A549 (cell line): ENCODE data around the gene MBLAC1. TPM values are rescaled to one million over a fixed set of nuclear protein-coding genes. Genes with fewer than 3 reads are reported as not detected.

Experiments
- ATAC-seq, 2 experiments: fragments of 200-7000 bp in 1 of 2; fragments of >200 bp in 1 of 2; cut with Nextera tagmentation in 1 of 2; cut with Tn5 transposase in 1 of 2; 3 replicates each; pipeline versions ENCODE4 v1.8.0 to v1.9.1; 2018 to 2020; ENCODE audit warnings: mild to moderate bottlenecking in 1 of 2, moderate library complexity in 1 of 2
- CTCF ChIA-PET: fragments of 300-600 bp; sonication (Branson Sonifier 250); formaldehyde crosslinking; extraction: SDS; loops from one replicate; lab custom pipeline; 2021; ENCODE audit warnings: antibody characterized with exemption, inconsistent platforms; lab: Yijun Ruan, JAX
- POLR2A ChIA-PET: fragments of 350-600 bp; formaldehyde crosslinking; extraction: SDS; loops from one replicate; lab custom pipeline; 2021; ENCODE audit warnings: antibody characterized with exemption, inconsistent platforms; lab: Yijun Ruan, JAX
- DNase-seq, 2 experiments: peaks; one replicate each; pipeline versions ENCODE4 v3.0.0 to v3.0.0-alpha.2; 2011 to 2016; ENCODE audit warnings: low read depth in 1 of 2, low spot score in 1 of 2
- FAIRE-seq: peaks from 2 replicates; lab custom pipeline; 2011; peaks lifted over from hg19 to GRCh38; lab: Jason Lieb, UNC
- H3K27ac ChIP-seq, 2 experiments: fragments of >200 bp; sonication (Bioruptor Twin); formaldehyde crosslinking; 3 replicates each; pipeline ENCODE4 v1.5.1; 2016 to 2017
- H3K4me1 ChIP-seq: fragments of >200 bp; sonication (Bioruptor Twin); formaldehyde crosslinking; 3 replicates; pipeline ENCODE4 v1.6.1; 2016
- H3K4me2 ChIP-seq: fragments of >200 bp; sonication (Bioruptor Twin); formaldehyde crosslinking; 3 replicates; pipeline ENCODE4 v1.6.1; 2016
- H3K4me3 ChIP-seq: fragments of >200 bp; sonication (Bioruptor Twin); formaldehyde crosslinking; 3 replicates; pipeline ENCODE4 v1.5.1; 2016
- H3K9me3 ChIP-seq: fragments of >200 bp; sonication (Bioruptor Twin); formaldehyde crosslinking; 3 replicates; pipeline ENCODE4 v1.6.1; 2016
- CEBPB ChIP-seq, 2 experiments: fragments of >200 bp in 1 of 2; sonication (Bioruptor Twin) in 1 of 2; formaldehyde crosslinking in 1 of 2; IDR thresholded peaks; 2 replicates each; pipeline ENCODE4 v1.6.1; 2012 to 2016
- CHD4 ChIP-seq: fragments of 200-600 bp; sonication (generic); IDR thresholded peaks from 2 replicates; pipeline ENCODE4 v1.6.1; 2016; ENCODE audit warnings: antibody characterized with exemption, mild to moderate bottlenecking, borderline replicate concordance
- ELK1 ChIP-seq: fragments of 150-350 bp; IDR thresholded peaks from 2 replicates; pipeline ENCODE4 v1.6.1; 2014; ENCODE audit warnings: low read depth, mild to moderate bottlenecking, low read length
- FOSL2 ChIP-seq, 2 experiments: fragments of 450-650 bp in 1 of 2; fragments of >200 bp in 1 of 2; sonication (Bioruptor Twin) in 1 of 2; formaldehyde crosslinking; IDR thresholded peaks; 2 replicates each; pipeline versions ENCODE4 v1.5.0 to v1.6.1; 2016 to 2020; ENCODE audit warnings: mild to moderate bottlenecking in 1 of 2, moderate library complexity in 1 of 2
- GATA3 ChIP-seq: IDR thresholded peaks from 2 replicates; pipeline ENCODE4 v1.6.1; 2012; ENCODE audit warnings: borderline replicate concordance
- HEYL ChIP-seq: fragments of 250-450 bp; sonication (Bioruptor Pico); IDR thresholded peaks from 2 replicates; pipeline ENCODE4 v1.8.0; 2021; ENCODE audit warnings: mild to moderate bottlenecking, moderate library complexity
- HOXB13 ChIP-seq: fragments of 250-450 bp; sonication (Bioruptor Pico); IDR thresholded peaks from 2 replicates; pipeline ENCODE4 v1.5.0; 2020; ENCODE audit warnings: low read depth, mild to moderate bottlenecking, moderate library complexity
- JUN ChIP-seq, 2 experiments: fragments of >200 bp; sonication (Bioruptor Twin); formaldehyde crosslinking; IDR thresholded peaks; 2 replicates in 1 of 2; 3 replicates in 1 of 2; pipeline ENCODE4 v1.6.1; 2016 to 2017
- JUNB ChIP-seq: fragments of >200 bp; sonication (Bioruptor Twin); formaldehyde crosslinking; IDR thresholded peaks from 2 replicates; pipeline ENCODE4 v1.6.1; 2016
- KDM5A ChIP-seq: fragments of 200-600 bp; sonication (generic); IDR thresholded peaks from 2 replicates; pipeline ENCODE4 v1.6.1; 2016; ENCODE audit warnings: antibody characterized with exemption, mild to moderate bottlenecking
- MAZ ChIP-seq: fragments of 150-350 bp; IDR thresholded peaks from 2 replicates; pipeline ENCODE4 v1.6.1; 2014; ENCODE audit warnings: antibody characterized with exemption, low read depth, low read length, borderline replicate concordance
- NFE2L2 ChIP-seq: fragments of 150-350 bp; conservative IDR thresholded peaks from 2 replicates; pipeline ENCODE4 v1.6.1; 2014; ENCODE audit warnings: low read length
- NPAS2 ChIP-seq: fragments of 250-450 bp; sonication (Bioruptor Pico); IDR thresholded peaks from 2 replicates; pipeline ENCODE4 v1.8.0; 2022; ENCODE audit warnings: mild to moderate bottlenecking, moderate library complexity, borderline replicate concordance
- NR3C1 ChIP-seq: fragments of >200 bp; sonication (Bioruptor Twin); formaldehyde crosslinking; IDR thresholded peaks from 3 replicates; pipeline ENCODE4 v1.6.1; 2017
- PBX3 ChIP-seq: IDR thresholded peaks from 2 replicates; pipeline ENCODE4 v1.6.1; 2012
- PHF8 ChIP-seq: fragments of 200-600 bp; sonication (generic); IDR thresholded peaks from 2 replicates; pipeline ENCODE4 v1.6.1; 2016; ENCODE audit warnings: low read depth, mild to moderate bottlenecking, antibody characterized with exemption, moderate library complexity, borderline replicate concordance
- POLR2AphosphoS2 ChIP-seq: conservative IDR thresholded peaks from 2 replicates; pipeline ENCODE4 v1.6.1; 2012; ENCODE audit warnings: low read length, improper control_type of control experiment, inconsistent platforms
- RCOR1 ChIP-seq: fragments of 150-350 bp; IDR thresholded peaks from 2 replicates; pipeline ENCODE4 v1.6.1; 2014; ENCODE audit warnings: antibody characterized with exemption, low read length, low read depth
- RFX5 ChIP-seq: fragments of 450-650 bp; IDR thresholded peaks from 2 replicates; pipeline ENCODE4 v1.7.1; 2014; ENCODE audit warnings: antibody characterized with exemption, mild to moderate bottlenecking, moderate library complexity
- RNF2 ChIP-seq: fragments of 200-600 bp; sonication (generic); IDR thresholded peaks from 2 replicates; pipeline ENCODE4 v1.6.1; 2016; ENCODE audit warnings: low read depth, mild to moderate bottlenecking, antibody characterized with exemption, moderate library complexity, borderline replicate concordance
- TP53 ChIP-seq: fragments of 250-450 bp; sonication (Bioruptor Pico); IDR thresholded peaks from 2 replicates; pipeline ENCODE4 v1.5.0; 2021; ENCODE audit warnings: mild to moderate bottlenecking, moderate library complexity
- WGBS: methylation state at CpG from one replicate; pipeline ENCODE4 v1.1.6; 2017; ENCODE audit errors: missing lambda C conversion rate; 5-methylcytosine and 5-hydroxymethylcytosine counted together
- polyA plus RNA-seq, 4 experiments: library from polyadenylated mRNA; depleted of rRNA in 3 of 4; stranded (reverse); fragments of >200 nt; fragmentation: RNase III in 1 of 4; extraction: RNeasy Plus Mini Kit Qiagen cat#74134 plus additional on column Dnase treatment in 1 of 4; gene quantifications; 2 replicates in 3 of 4; 3 replicates in 1 of 4; pipeline ENCODE4 v1.2.3, GENCODE V29; 2011 to 2017
- TF ChIP-seq, protein P1 (sequence below): fragments of 200-600 bp; sonication (generic); IDR thresholded peaks from 2 replicates; pipeline ENCODE4 v1.6.1; 2016; ENCODE audit warnings: antibody characterized with exemption, mild to moderate bottlenecking, moderate library complexity
- TF ChIP-seq, protein P2 (sequence below): fragments of >200 bp; sonication (Bioruptor Twin); formaldehyde crosslinking; IDR thresholded peaks from 3 replicates; pipeline ENCODE4 v1.5.1; 2016

The MBLAC1 gene
- polyA plus RNA-seq, 2 of the 4 experiments (the other 2 are of a cell fraction), result 0.63 to 2.6 TPM

DNA sequence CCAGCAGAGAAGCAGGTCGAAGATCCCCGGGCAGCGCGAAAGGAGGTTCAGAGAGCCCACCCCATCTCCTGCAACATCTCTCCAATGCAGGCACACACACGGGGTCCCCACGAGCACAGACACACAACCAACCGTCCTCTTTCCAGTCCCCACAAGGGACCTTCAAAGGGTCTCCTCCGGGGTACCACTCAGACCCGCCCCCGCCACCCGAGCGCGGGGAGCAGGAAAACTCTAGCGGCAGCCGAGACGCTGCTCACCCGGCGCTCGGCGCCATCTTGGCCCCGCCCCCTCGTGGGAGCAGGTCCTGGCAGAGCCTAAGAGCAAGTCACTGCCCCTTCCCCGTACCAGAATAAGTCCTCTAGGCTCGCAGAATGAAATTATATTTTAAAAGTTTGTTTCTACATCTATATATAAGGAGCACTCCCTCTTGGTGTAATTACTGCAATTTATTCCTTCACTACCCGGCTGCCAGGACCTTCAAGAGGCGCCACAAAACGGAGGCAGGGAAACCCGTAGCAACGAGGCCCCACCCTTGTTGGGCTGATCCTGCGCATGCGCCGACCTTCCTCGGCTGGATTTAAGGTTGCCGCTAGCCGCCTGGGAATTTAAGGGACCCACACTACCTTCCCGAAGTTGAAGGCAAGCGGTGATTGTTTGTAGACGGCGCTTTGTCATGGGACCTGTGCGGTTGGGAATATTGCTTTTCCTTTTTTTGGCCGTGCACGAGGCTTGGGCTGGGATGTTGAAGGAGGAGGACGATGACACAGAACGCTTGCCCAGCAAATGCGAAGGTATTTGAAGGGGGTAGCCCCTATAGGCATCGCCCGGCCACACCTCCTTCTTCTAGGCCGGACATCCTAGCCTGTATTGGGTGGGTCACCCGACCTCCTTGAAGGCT is 7.4 kb upstream of the MBLAC1 start, which contains the start of the genes CNPY4 and TAF6 (continued):
- TF ChIP-seq, protein P1, sequence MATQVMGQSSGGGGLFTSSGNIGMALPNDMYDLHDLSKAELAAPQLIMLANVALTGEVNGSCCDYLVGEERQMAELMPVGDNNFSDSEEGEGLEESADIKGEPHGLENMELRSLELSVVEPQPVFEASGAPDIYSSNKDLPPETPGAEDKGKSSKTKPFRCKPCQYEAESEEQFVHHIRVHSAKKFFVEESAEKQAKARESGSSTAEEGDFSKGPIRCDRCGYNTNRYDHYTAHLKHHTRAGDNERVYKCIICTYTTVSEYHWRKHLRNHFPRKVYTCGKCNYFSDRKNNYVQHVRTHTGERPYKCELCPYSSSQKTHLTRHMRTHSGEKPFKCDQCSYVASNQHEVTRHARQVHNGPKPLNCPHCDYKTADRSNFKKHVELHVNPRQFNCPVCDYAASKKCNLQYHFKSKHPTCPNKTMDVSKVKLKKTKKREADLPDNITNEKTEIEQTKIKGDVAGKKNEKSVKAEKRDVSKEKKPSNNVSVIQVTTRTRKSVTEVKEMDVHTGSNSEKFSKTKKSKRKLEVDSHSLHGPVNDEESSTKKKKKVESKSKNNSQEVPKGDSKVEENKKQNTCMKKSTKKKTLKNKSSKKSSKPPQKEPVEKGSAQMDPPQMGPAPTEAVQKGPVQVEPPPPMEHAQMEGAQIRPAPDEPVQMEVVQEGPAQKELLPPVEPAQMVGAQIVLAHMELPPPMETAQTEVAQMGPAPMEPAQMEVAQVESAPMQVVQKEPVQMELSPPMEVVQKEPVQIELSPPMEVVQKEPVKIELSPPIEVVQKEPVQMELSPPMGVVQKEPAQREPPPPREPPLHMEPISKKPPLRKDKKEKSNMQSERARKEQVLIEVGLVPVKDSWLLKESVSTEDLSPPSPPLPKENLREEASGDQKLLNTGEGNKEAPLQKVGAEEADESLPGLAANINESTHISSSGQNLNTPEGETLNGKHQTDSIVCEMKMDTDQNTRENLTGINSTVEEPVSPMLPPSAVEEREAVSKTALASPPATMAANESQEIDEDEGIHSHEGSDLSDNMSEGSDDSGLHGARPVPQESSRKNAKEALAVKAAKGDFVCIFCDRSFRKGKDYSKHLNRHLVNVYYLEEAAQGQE, result no peak
- TF ChIP-seq GATA3, result peak; percentile 6; the same call in 1 of the 2 replicates
- no peak for TF ChIP-seq NFE2L2
- TF ChIP-seq MAZ, result 0 out of 2 replicates have a peak, but pooled peaks have one; percentile 14
- no peak for TF ChIP-seq FOSL2 (IDR thresholded peaks at IDR 0.05)
- TF ChIP-seq FOSL2 (CRISPR knock-in tag; IDR thresholded peaks at IDR 0.05), result 0 out of 2 replicates have a peak, but pooled peaks have one; percentile 7
- TF ChIP-seq RFX5, result peak; percentile 91
- peak; percentile 78; the same call in 1 of the 2 replicates for TF ChIP-seq PHF8
- no peak for TF ChIP-seq HOXB13 (CRISPR knock-in tag)
- 0 out of 2 replicates have a peak, but pooled peaks have one; percentile 25 for TF ChIP-seq POLR2AphosphoS2
- TF ChIP-seq, protein P2, sequence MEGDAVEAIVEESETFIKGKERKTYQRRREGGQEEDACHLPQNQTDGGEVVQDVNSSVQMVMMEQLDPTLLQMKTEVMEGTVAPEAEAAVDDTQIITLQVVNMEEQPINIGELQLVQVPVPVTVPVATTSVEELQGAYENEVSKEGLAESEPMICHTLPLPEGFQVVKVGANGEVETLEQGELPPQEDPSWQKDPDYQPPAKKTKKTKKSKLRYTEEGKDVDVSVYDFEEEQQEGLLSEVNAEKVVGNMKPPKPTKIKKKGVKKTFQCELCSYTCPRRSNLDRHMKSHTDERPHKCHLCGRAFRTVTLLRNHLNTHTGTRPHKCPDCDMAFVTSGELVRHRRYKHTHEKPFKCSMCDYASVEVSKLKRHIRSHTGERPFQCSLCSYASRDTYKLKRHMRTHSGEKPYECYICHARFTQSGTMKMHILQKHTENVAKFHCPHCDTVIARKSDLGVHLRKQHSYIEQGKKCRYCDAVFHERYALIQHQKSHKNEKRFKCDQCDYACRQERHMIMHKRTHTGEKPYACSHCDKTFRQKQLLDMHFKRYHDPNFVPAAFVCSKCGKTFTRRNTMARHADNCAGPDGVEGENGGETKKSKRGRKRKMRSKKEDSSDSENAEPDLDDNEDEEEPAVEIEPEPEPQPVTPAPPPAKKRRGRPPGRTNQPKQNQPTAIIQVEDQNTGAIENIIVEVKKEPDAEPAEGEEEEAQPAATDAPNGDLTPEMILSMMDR, result no peak
- TF ChIP-seq JUN (IDR thresholded peaks at IDR 0.05), result peak; percentile 36 to 76; a peak in 3 of 5 replicates
- TF ChIP-seq CHD4, result no peak
- peak; percentile 88 for TF ChIP-seq KDM5A
- TF ChIP-seq TP53 (CRISPR knock-in tag), result no peak

DNA sequence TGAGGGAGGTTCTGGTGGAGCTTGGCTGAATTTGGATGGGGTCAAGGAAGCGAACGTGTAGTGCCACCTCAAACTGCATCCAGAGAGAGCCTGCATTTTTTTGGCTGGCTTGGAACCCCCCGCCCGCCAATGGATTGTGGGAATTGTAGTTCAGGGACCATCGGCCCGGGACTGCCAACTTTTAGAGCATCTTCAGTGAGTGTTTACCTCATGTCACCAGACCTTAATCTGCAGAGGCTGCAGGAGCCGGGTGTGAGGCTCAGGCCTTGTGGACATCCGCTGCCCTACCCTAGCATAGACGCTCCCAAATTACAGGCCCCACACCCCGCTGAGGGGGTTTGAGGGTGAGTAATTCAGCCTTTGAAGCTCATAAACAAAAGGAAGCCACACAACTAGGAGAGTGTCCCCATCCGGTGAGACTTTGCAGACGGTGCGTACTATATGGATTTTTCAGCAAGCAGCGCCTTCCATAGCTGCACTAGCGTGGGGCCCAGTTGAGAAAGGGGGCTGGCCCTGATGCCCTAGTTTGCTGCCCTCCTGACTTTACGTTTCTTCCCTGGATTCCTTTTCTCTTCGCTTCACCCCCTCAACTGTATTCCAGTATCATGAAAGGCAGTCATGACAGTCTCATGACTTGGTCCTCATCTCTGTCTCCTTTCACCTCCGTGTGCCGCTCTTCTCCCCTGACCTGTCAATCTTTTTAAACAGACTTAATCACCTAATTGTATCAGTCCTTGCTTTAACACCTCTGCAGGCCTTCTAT is 6.6 kb upstream of the MBLAC1 start:
- ChIA-PET CTCF (interaction anchor here (5.6 kb wide), 1 partner anchor 11 kb away, joined by 46 read pairs; no protein-coding TSS in a partner anchor), POLR2A (interaction anchor here (1.2 kb wide), 1 partner anchor 18 kb away, joined by 10 read pairs; the partner anchor contains the start of genes AP4M1 and MCM7)
- WGBS, result 28% methylated on average over 18 of the region's 19 CpGs
- H3K9me3 ChIP-seq, result no peaks in the 10 kb centered on the region
- DNase-seq (peak; percentile 68 to 83), FAIRE-seq (no peak), ATAC-seq (peak; percentile 79 to 83)
- peak overlapping the region; percentile 86 to 90 for H3K27ac ChIP-seq
- H3K4me3 ChIP-seq, result peak overlapping the region; percentile 81
- peak overlapping the region; percentile 92 for H3K4me2 ChIP-seq
- peaks cover 21% of the 10 kb centered on the region for H3K4me1 ChIP-seq
- TF ChIP-seq CEBPB (IDR thresholded peaks at IDR 0.05) (no peak), JUN (IDR thresholded peaks at IDR 0.05) (no peak), ELK1 (no peak), PBX3 (no peak), NPAS2 (CRISPR knock-in tag) (no peak), RCOR1 (no peak), HEYL (CRISPR knock-in tag) (no peak), FOSL2 (IDR thresholded peaks at IDR 0.05) (no peak), FOSL2 (CRISPR knock-in tag; IDR thresholded peaks at IDR 0.05) (no peak), PHF8 (no peak), GATA3 (no peak; the same call in 1 of the 2 replicates), NR3C1 (no peak), RNF2 (no peak), JUNB (no peak), MAZ (no peak)
- TF ChIP-seq, protein P2, result no peak
